ENCODE results near the gene ULBP1. TPM values are rescaled to one million over a fixed set of nuclear protein-coding genes. Genes with fewer than 3 reads are reported as not detected.
"Not testable (repeated sequence)": the region's sequence is repeated elsewhere in the genome, so short reads cannot be mapped to it uniquely, and the experiment has no call there.

Gene ULBP1
- total RNA-seq, 1 donor from 2014 or later = 0.17 TPM

GRCh38 chr6:149947533-149947932 is 16.2 kb upstream of the ULBP1 start:
- DNase-seq; ATAC-seq; intact Hi-C loops (cut with micrococcal nuclease): not testable (repeated sequence)

GRCh38 chr6:149948011-149948410 is 15.7 kb upstream of the ULBP1 start:
- intact Hi-C loops (cut with micrococcal nuclease) = no loop called here
- ATAC-seq (no peak), DNase-seq (no peak)

- DNase-seq (no peak), ATAC-seq (no peak)
- intact Hi-C loops (cut with micrococcal nuclease) = no loop called here
These were observed 15.1 kb upstream of the ULBP1 start for GRCh38 chr6:149948616-149949015.

GRCh38 chr6:149950423-149950822 is 13.3 kb upstream of the ULBP1 start:
- intact Hi-C loops (cut with micrococcal nuclease) = no loop called here
- DNase-seq (no peak), ATAC-seq (no peak)

- no peak for DNase-seq
- no peak for ATAC-seq
These were observed 12.6 kb upstream of the ULBP1 start for GRCh38 chr6:149951096-149951495.

GRCh38 chr6:149951626-149952025 is 12.1 kb upstream of the ULBP1 start:
- DNase-seq (no peak), ATAC-seq (no peak)
- intact Hi-C loops (cut with micrococcal nuclease) = no loop called here

More at GRCh38 chr6:149951096-149951495, 12.6 kb upstream of the ULBP1 start:
- intact Hi-C loops (cut with micrococcal nuclease) = no loop called here

GRCh38 chr6:149953390-149953789 is 10.4 kb upstream of the ULBP1 start:
- intact Hi-C loops (cut with micrococcal nuclease); DNase-seq; ATAC-seq: not testable (repeated sequence)

- peak; percentile 51 for ATAC-seq
- DNase-seq; intact Hi-C loops (cut with micrococcal nuclease): not testable (repeated sequence)
These were observed 9.8 kb upstream of the ULBP1 start for GRCh38 chr6:149953934-149954327.

GRCh38 chr6:149954328-149954983 is 9.3 kb upstream of the ULBP1 start:
- ATAC-seq; DNase-seq; intact Hi-C loops (cut with micrococcal nuclease): not testable (repeated sequence)

- intact Hi-C loops (cut with micrococcal nuclease); ATAC-seq; DNase-seq: not testable (repeated sequence)
These were observed 8.6 kb upstream of the ULBP1 start for GRCh38 chr6:149954984-149955653.

GRCh38 chr6:149955654-149956317 is 8.0 kb upstream of the ULBP1 start:
- DNase-seq; intact Hi-C loops (cut with micrococcal nuclease): not testable (repeated sequence)

GRCh38 chr6:149958124-149958523 is 5.6 kb upstream of the ULBP1 start:
- intact Hi-C loops (cut with micrococcal nuclease); ATAC-seq; DNase-seq: not testable (repeated sequence)

More at GRCh38 chr6:149955654-149956317, 8.0 kb upstream of the ULBP1 start:
- ATAC-seq = not testable (repeated sequence)

GRCh38 chr6:149959806-149960205 is 3.9 kb upstream of the ULBP1 start:
- intact Hi-C loops (cut with micrococcal nuclease); DNase-seq; ATAC-seq: not testable (repeated sequence)

GRCh38 chr6:149960488-149960887 is 3.3 kb upstream of the ULBP1 start:
- DNase-seq = no peak

GRCh38 chr6:149961728-149962425 is 1.9 kb upstream of the ULBP1 start:
- ATAC-seq (no peak), DNase-seq (no peak)
- intact Hi-C loops (cut with micrococcal nuclease) = no loop called here

More at GRCh38 chr6:149960488-149960887, 3.3 kb upstream of the ULBP1 start:
- ATAC-seq = no peak
- intact Hi-C loops (cut with micrococcal nuclease) = no loop called here

GRCh38 chr6:149962461-149963211 is 1.1 kb upstream of the ULBP1 start:
- no peak for DNase-seq
- no peak for ATAC-seq
- intact Hi-C loops (cut with micrococcal nuclease) = no loop called here

GRCh38 chr6:149963212-149963461 is 606 bp upstream of the ULBP1 start:
- ATAC-seq = no peak

GRCh38 chr6:149964308-149965193 is 808 bp downstream of the ULBP1 start:
- DNase-seq (no peak), ATAC-seq (no peak)
- intact Hi-C loops (cut with micrococcal nuclease) = no loop called here

More at GRCh38 chr6:149963212-149963461, 606 bp upstream of the ULBP1 start:
- DNase-seq = no peak
- intact Hi-C loops (cut with micrococcal nuclease) = no loop called here

All from left ventricle myocardium superior (tissue), 1 donor.